ENCODE results near the gene PCBP4. TPM values are rescaled to one million over a fixed set of nuclear protein-coding genes. Genes with fewer than 3 reads are reported as not detected.

The PCBP4 gene
- total RNA-seq, 1 experiment from 2014 or later = 26.4 TPM

DNA sequence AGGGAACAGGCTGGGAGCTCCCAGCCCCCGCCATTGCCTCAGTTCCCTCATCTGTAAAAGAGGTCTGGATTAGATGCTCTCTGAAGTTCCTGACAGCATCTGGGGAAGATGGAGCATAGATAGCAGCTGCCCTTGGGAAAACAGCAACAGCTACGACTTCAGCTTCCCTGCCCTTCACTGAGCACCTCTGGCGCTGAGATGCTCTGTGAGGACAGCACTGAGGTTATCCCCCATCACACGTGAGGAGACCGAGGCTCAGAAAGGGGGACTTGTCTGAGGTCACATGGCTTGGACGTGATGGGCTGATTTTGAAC is 39.5 kb upstream of the PCBP4 start:
- Mint-ChIP-seq H3K4me1 (ENCODE audit: insufficient read depth, unreplicated experiment) (no peaks in the 10 kb centered on the region), H3K9me3 (ENCODE audit: unreplicated experiment) (peaks cover 7% of the 10 kb centered on the region), H3K27me3 (ENCODE audit: insufficient read depth, unreplicated experiment) (no peaks in the 10 kb centered on the region), H3K36me3 (ENCODE audit: insufficient read depth, unreplicated experiment) (no peaks in the 10 kb centered on the region), H3K4me3 (ENCODE audit: unreplicated experiment) (no peak overlapping the region), H3K27ac (ENCODE audit: low read depth, unreplicated experiment) (no peak overlapping the region)
- BruUV-seq (replicated peaks) = no TSS peak
- no peak for TF ChIP-seq CTCF (IDR thresholded peaks at IDR 0.05; ENCODE audit: unreplicated experiment)
- intact Hi-C loops (cut with micrococcal nuclease) = loop anchor here (10.0 kb wide), 1 partner anchor 208 kb away; no protein-coding TSS in a partner anchor
- ChIA-PET CTCF (interaction anchor here (0.6 to 8.6 kb wide), 3 partner anchors 45 to 445 kb away, joined by 3 to 71 read pairs (median 7); no protein-coding TSS in a partner anchor), POLR2A (no interaction called here)
- no peak for DNase-seq (ENCODE audit: unreplicated experiment)

DNA sequence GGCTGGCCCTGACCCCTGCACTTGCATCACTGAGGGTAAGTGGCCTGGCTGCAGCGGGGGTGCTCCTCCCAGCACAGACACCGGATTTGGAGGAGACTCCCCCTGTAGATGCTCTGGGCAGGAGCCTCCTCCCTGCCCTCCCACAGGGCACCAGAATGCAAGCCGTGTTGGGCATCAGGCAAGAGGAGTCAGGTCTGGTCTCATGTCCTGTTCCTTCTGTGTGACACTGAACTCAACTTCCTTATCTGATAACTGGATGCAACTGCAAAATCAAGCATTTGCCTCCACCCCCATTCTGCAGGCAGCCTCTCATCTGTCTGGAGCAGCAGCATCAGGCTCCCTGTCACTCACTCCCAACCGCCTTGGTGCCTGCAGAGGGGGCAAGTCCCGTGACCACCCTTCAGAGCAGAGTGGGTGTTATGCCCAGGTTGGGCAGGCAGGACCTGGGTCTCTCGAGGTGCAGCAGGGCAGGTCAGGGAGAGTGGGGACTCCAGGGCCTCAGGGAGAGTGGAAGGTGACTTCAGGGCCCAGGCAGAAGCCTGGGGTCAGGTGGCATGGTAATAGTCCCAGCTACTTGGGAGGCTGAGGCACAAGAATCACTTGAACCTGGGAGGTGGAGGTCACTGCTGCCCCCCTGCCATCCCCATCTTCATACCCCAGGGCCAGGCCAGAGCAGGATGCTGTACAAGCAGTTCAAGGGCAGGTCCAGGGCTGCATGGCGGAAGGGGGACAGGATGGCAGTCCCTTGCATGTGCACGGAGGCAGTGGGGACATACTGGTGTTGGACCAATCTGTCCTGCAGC is 39.0 kb upstream of the PCBP4 start:
- POLR2A ChIA-PET = no interaction called here
- no peaks in the 10 kb centered on the region for H3K4me1 Mint-ChIP-seq (ENCODE audit: insufficient read depth, unreplicated experiment)

DNA sequence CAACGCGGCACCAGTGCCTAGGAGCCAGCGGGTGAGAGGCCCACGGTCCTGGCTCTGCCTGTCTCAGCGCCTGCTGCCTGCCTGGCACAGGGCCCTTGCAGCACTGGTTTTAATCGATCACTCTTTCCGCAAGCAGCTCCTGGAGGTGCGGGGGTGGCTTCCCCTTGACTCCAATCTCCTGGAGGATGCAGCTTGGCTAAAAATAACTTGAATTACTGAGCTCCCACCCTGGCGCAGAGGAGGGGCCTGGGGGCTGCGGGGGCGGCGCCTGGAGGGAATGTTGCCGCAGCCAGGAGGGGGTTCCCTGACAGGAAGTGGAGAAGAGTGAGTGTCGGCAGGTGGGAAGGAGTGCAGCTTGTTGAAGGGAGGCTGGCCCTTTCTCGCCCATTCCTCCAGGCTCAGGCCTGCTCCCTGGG is 38.3 kb upstream of the PCBP4 start:
- H3K9me3 Mint-ChIP-seq (ENCODE audit: unreplicated experiment) = peaks cover 7% of the 10 kb centered on the region
- no peaks in the 10 kb centered on the region for H3K4me1 Mint-ChIP-seq (ENCODE audit: insufficient read depth, unreplicated experiment)
- POLR2A ChIA-PET = interaction anchor here (0.7 kb wide), 1 partner anchor 23 kb away, joined by 3 read pairs; no protein-coding TSS in a partner anchor
- no peaks in the 10 kb centered on the region for H3K27me3 Mint-ChIP-seq (ENCODE audit: insufficient read depth, unreplicated experiment)
- DNase-seq (ENCODE audit: unreplicated experiment) = no peak
- intact Hi-C loops (cut with micrococcal nuclease) = loop anchor here (10.0 kb wide), 1 partner anchor 209 kb away; no protein-coding TSS in a partner anchor
- no peak for TF ChIP-seq CTCF (IDR thresholded peaks at IDR 0.05; ENCODE audit: unreplicated experiment)
- no peak overlapping the region for H3K27ac Mint-ChIP-seq (ENCODE audit: low read depth, unreplicated experiment)
- H3K4me3 Mint-ChIP-seq (ENCODE audit: unreplicated experiment) = no peak overlapping the region
- no peaks in the 10 kb centered on the region for H3K36me3 Mint-ChIP-seq (ENCODE audit: insufficient read depth, unreplicated experiment)
- CTCF ChIA-PET = interaction anchor here (6.4 to 8.6 kb wide), 3 partner anchors 50 to 136 kb away, joined by 71 to 230 read pairs (median 116); partner anchors contain the start of gene DUSP7
- BruUV-seq (replicated peaks) = no TSS peak

More for the DNA sequence above, 39.0 kb upstream of the PCBP4 start:
- BruUV-seq (replicated peaks) = no TSS peak
- no peak for DNase-seq (ENCODE audit: unreplicated experiment)
- Mint-ChIP-seq H3K9me3 (ENCODE audit: unreplicated experiment) (peaks cover 7% of the 10 kb centered on the region), H3K27me3 (ENCODE audit: insufficient read depth, unreplicated experiment) (no peaks in the 10 kb centered on the region), H3K36me3 (ENCODE audit: insufficient read depth, unreplicated experiment) (no peaks in the 10 kb centered on the region), H3K4me3 (ENCODE audit: unreplicated experiment) (no peak overlapping the region), H3K27ac (ENCODE audit: low read depth, unreplicated experiment) (no peak overlapping the region)
- intact Hi-C loops (cut with micrococcal nuclease) = loop anchor here (10.0 kb wide), 1 partner anchor 209 kb away; no protein-coding TSS in a partner anchor
- CTCF ChIA-PET = interaction anchor here (0.6 to 8.6 kb wide), 5 partner anchors 45 to 446 kb away, joined by 3 to 230 read pairs (median 71); partner anchors contain the start of gene DUSP7
- TF ChIP-seq CTCF (IDR thresholded peaks at IDR 0.05; ENCODE audit: unreplicated experiment) = no peak

- TF ChIP-seq CTCF (IDR thresholded peaks at IDR 0.05; ENCODE audit: unreplicated experiment) = no peak
- no TSS peak for BruUV-seq (replicated peaks)
- CTCF ChIA-PET = interaction anchor here (0.5 to 8.6 kb wide), 6 partner anchors 42 to 638 kb away, joined by 3 to 230 read pairs (median 40); partner anchors contain the start of gene DUSP7
- DNase-seq (ENCODE audit: unreplicated experiment) = no peak
- no peaks in the 10 kb centered on the region for H3K36me3 Mint-ChIP-seq (ENCODE audit: insufficient read depth, unreplicated experiment)
- no peak overlapping the region for H3K4me3 Mint-ChIP-seq (ENCODE audit: unreplicated experiment)
- peaks cover under 1% of the 10 kb centered on the region for H3K9me3 Mint-ChIP-seq (ENCODE audit: unreplicated experiment)
- intact Hi-C loops (cut with micrococcal nuclease) = loop anchor here (5.0 to 10.0 kb wide), 2 partner anchors 210 to 332 kb away; no protein-coding TSS in a partner anchor
- no peaks in the 10 kb centered on the region for H3K27me3 Mint-ChIP-seq (ENCODE audit: insufficient read depth, unreplicated experiment)
- H3K27ac Mint-ChIP-seq (ENCODE audit: low read depth, unreplicated experiment) = no peak overlapping the region
- no peaks in the 10 kb centered on the region for H3K4me1 Mint-ChIP-seq (ENCODE audit: insufficient read depth, unreplicated experiment)
- POLR2A ChIA-PET = interaction anchor here (0.7 to 4.9 kb wide), 3 partner anchors 22 to 48 kb away, joined by 3 to 34 read pairs (median 4); no protein-coding TSS in a partner anchor
Observed at GRCh38 chr3:52004906-52005395, 37.7 kb upstream of the PCBP4 start.
